Measurements from ENCODE around the gene NEDD9. TPM values are rescaled to one million over a fixed set of nuclear protein-coding genes. Genes with fewer than 3 reads are reported as not detected.
A peak's percentile ranks its signal among the peaks of the same experiment; 100 is the strongest.

NEDD9 gene
- total RNA-seq, 6 donors from 2014 or later: 122 to 334 (median 173) TPM

- Histone ChIP-seq H3K4me1 (peaks cover 94 to 97% (median 95%) of the 10 kb centered on the region in 4 donors), H3K27me3 (no peaks in the 10 kb centered on the region), H3K9me3 (no peaks in the 10 kb centered on the region), H3K27ac (peak overlapping the region; percentile 82 to 93 (median 92)), H3K4me3 (no peak overlapping the region), H3K36me3 (peaks cover 11 to 90% (median 41%) of the 10 kb centered on the region in 4 donors)
- ATAC-seq (ENCODE audit: low FRiP score in 2 of 2) (no peak), DNase-seq (no peak)
- 56 to 65% methylated on average over 8 to 12 of the region's 12 CpGs for WGBS, 2 donors
- peak; percentile 30 to 39 for TF ChIP-seq POLR2AphosphoS5 (IDR thresholded peaks at IDR 0.05)
- TF ChIP-seq POLR2A (IDR thresholded peaks at IDR 0.05): no peak
Measured at GRCh38 chr6:11213422-11214021, 18.9 kb downstream of the NEDD9 start.

GRCh38 chr6:11212664-11213063 is 19.8 kb downstream of the NEDD9 start:
- WGBS, 2 donors: 29 to 44% methylated on average over 4 of the region's 4 CpGs
- peak in 1 of 2 donors; percentile 69 for DNase-seq
- H3K36me3 ChIP-seq: peaks cover 11 to 94% (median 49%) of the 10 kb centered on the region in 4 donors

GRCh38 chr6:11211254-11211653 is 21.2 kb downstream of the NEDD9 start:
- Histone ChIP-seq H3K9me3 (no peaks in the 10 kb centered on the region), H3K4me3 (no peak overlapping the region), H3K4me1 (peaks cover 94 to 97% (median 96%) of the 10 kb centered on the region in 4 donors), H3K27me3 (no peaks in the 10 kb centered on the region), H3K27ac (peak overlapping the region; percentile 58 to 92 (median 86)), H3K36me3 (peaks cover 11 to 94% (median 56%) of the 10 kb centered on the region in 4 donors)
- DNase-seq (no peak), ATAC-seq (ENCODE audit: low FRiP score in 2 of 2) (no peak)
- no peak for TF ChIP-seq POLR2AphosphoS5 (IDR thresholded peaks at IDR 0.05)
- no peak for TF ChIP-seq EP300 (IDR thresholded peaks at IDR 0.05)
- no peak for TF ChIP-seq POLR2A (IDR thresholded peaks at IDR 0.05)
- no peak for TF ChIP-seq CTCF (IDR thresholded peaks at IDR 0.05)
- WGBS, 2 donors: 74 to 75% methylated on average over 2 of the region's 2 CpGs

More at GRCh38 chr6:11212664-11213063, 19.8 kb downstream of the NEDD9 start:
- TF ChIP-seq POLR2A (IDR thresholded peaks at IDR 0.05) (no peak), EP300 (IDR thresholded peaks at IDR 0.05) (peak in 2 of 4 donors; percentile 69 to 72), POLR2AphosphoS5 (IDR thresholded peaks at IDR 0.05) (peak; percentile 77 to 89)
- H3K27me3 ChIP-seq: no peaks in the 10 kb centered on the region
- peaks cover 94 to 97% (median 95%) of the 10 kb centered on the region in 4 donors for H3K4me1 ChIP-seq
- no peak overlapping the region for H3K4me3 ChIP-seq
- H3K9me3 ChIP-seq: no peaks in the 10 kb centered on the region
- H3K27ac ChIP-seq: peak overlapping the region; percentile 82 to 93 (median 92)
- peak in 1 of 2 donors; percentile 87 for ATAC-seq (ENCODE audit: low FRiP score in 2 of 2)

GRCh38 chr6:11210386-11211138 is 21.9 kb downstream of the NEDD9 start:
- H3K36me3 ChIP-seq: peaks cover 11 to 94% (median 61%) of the 10 kb centered on the region in 4 donors
- H3K27me3 ChIP-seq: no peaks in the 10 kb centered on the region
- H3K9me3 ChIP-seq: no peaks in the 10 kb centered on the region
- peaks cover 94 to 97% (median 96%) of the 10 kb centered on the region in 4 donors for H3K4me1 ChIP-seq
- H3K27ac ChIP-seq: peak overlapping the region; percentile 58 to 92 (median 86)
- no peak for ATAC-seq (ENCODE audit: low FRiP score in 2 of 2)
- WGBS, 2 donors: 59 to 77% methylated on average over 2 of the region's 2 CpGs
- no peak for DNase-seq
- TF ChIP-seq POLR2A (IDR thresholded peaks at IDR 0.05) (no peak), POLR2AphosphoS5 (IDR thresholded peaks at IDR 0.05) (no peak), CTCF (IDR thresholded peaks at IDR 0.05) (no peak), EP300 (IDR thresholded peaks at IDR 0.05) (no peak)
- H3K4me3 ChIP-seq: peak overlapping the region in 1 of 4 donors; percentile 15

- DNase-seq (no peak), ATAC-seq (ENCODE audit: low FRiP score in 2 of 2) (no peak)
- H3K4me1 ChIP-seq: peaks cover 93 to 95% (median 94%) of the 10 kb centered on the region in 4 donors
- H3K36me3 ChIP-seq: peaks cover 11 to 94% (median 63%) of the 10 kb centered on the region in 4 donors
- WGBS, 2 donors: 27 to 39% methylated on average over 1 of the region's 1 CpG
- H3K9me3 ChIP-seq: no peaks in the 10 kb centered on the region
- no peak overlapping the region for H3K4me3 ChIP-seq
- H3K27me3 ChIP-seq: no peaks in the 10 kb centered on the region
- TF ChIP-seq CTCF (IDR thresholded peaks at IDR 0.05): no peak
- no peak for TF ChIP-seq POLR2AphosphoS5 (IDR thresholded peaks at IDR 0.05)
- no peak for TF ChIP-seq POLR2A (IDR thresholded peaks at IDR 0.05)
- no peak for TF ChIP-seq EP300 (IDR thresholded peaks at IDR 0.05)
- H3K27ac ChIP-seq: peak overlapping the region; percentile 58 to 92 (median 86)
Measured at GRCh38 chr6:11209906-11210305, 22.6 kb downstream of the NEDD9 start.

All from upper lobe of left lung (tissue), 6 donors.